Urinary bladder (tissue), 4 donors: ENCODE results near the gene CHL1. TPM values are rescaled to one million over a fixed set of nuclear protein-coding genes. Genes with fewer than 3 reads are reported as not detected.

ENCODE experiments used
- DNase-seq: peaks from one replicate; pipeline ENCODE4 v3.0.0-alpha.2; 2015; ENCODE audit errors: extremely low spot score
- H3K27ac ChIP-seq: one replicate; pipeline ENCODE4 v1.5.1; 2013; ENCODE audit warnings: low read depth, mild to moderate bottlenecking, moderate library complexity
- H3K36me3 ChIP-seq: one replicate; pipeline ENCODE4 v1.6.1; 2013; ENCODE audit warnings: mild to moderate bottlenecking, moderate library complexity; ENCODE audit not compliant: insufficient read depth
- H3K4me1 ChIP-seq: one replicate; pipeline ENCODE4 v1.6.1; 2013; ENCODE audit warnings: mild to moderate bottlenecking, moderate library complexity; ENCODE audit not compliant: insufficient read depth
- H3K4me3 ChIP-seq: one replicate; pipeline ENCODE4 v1.5.1; 2013; ENCODE audit warnings: low read depth, low read length
- WGBS: extraction: QIAGEN DNeasy Blood & Tissue Kit; methylation state at CpG from one replicate; pipeline ENCODE4 v1.1.7; 2013; 5-methylcytosine and 5-hydroxymethylcytosine counted together
- polyA plus RNA-seq: library from polyadenylated mRNA; stranded (reverse); fragments of 200-250 nt; gene quantifications from one replicate; pipeline ENCODE4 v1.2.3, GENCODE V29; 2013
- total RNA-seq: library from RNA; depleted of rRNA; stranded (reverse); fragments of >200 nt; gene quantifications from one replicate; pipeline ENCODE4 v1.2.3, GENCODE V29; 2014
- donor health status: healthy with polysubstance abuse.
- donor health status: healthy.

CHL1 gene
- total and polyA plus RNA-seq, 2 donors, result 10.7 to 47.3 TPM

DNA sequence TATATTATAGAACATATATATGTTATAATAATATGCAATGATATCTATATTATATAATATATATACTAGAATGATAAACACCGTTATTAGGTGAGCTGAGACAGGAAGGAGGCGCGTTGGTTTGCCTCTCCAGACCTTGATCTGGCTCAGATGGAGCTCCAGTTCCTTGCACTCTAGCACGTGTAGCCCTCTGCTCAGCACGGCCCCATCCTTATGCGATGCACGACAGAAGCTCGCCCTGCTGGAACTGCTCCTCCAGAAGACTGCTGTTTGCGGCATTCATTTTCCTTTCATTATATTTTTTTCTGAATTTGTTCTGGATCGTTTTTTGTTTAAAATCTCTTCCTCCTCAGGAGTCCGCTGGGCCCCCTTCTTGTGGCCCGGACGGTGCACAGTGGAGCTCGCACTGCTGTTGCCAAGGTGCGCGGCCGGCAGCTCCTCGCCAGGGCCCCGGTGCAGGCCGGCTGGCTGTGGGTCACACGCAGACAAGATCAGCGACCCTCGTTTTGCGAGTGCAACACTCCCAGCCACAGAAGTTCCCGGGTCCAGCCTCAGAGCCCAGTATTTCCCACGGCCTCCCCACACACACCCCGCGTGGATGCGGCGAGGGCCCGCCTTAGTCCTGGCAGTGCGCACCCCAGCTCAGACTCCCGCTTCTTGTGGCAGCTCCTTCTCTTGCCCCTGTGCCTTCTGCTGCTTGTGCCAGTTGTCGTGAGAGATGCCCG is 112.2 kb downstream of the CHL1 start:
- no peak overlapping the region for H3K27ac ChIP-seq
- H3K4me1 ChIP-seq, result no peaks in the 10 kb centered on the region
- 38% methylated on average over 35 of the region's 35 CpGs for WGBS
- H3K36me3 ChIP-seq, result no peaks in the 10 kb centered on the region
- DNase-seq, result no peak
- no peak overlapping the region for H3K4me3 ChIP-seq

DNA sequence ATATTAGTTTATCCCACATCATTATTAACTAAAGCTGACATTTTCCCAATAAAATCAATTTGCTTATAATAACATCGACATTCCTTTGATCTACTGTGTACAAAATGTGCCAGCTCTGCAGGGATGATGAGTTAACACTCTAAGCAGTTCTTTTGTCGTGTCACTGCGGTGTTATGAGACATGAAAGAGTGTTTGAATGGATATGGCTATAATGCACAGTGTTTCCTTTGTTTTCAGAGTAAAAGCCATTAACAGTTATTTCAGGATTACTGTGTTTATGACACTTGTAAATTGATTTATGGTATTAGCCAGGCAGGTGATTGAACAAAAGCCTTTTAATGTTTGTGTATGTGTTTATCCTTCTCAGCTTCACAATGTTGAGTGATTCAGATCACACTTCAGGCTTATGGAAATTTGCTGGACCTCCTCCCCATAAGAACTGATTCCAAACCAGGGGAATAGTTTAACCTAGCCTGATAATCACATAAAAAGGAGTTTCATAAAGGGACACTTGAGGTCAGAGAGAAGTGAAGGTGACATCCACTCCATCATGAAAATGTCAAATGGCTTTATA is 115.7 kb downstream of the CHL1 start:
- Histone ChIP-seq H3K27ac (no peak overlapping the region), H3K36me3 (no peaks in the 10 kb centered on the region), H3K4me1 (no peaks in the 10 kb centered on the region), H3K4me3 (no peak overlapping the region)
- no peak for DNase-seq
- 36% methylated on average over 3 of the region's 3 CpGs for WGBS

DNA sequence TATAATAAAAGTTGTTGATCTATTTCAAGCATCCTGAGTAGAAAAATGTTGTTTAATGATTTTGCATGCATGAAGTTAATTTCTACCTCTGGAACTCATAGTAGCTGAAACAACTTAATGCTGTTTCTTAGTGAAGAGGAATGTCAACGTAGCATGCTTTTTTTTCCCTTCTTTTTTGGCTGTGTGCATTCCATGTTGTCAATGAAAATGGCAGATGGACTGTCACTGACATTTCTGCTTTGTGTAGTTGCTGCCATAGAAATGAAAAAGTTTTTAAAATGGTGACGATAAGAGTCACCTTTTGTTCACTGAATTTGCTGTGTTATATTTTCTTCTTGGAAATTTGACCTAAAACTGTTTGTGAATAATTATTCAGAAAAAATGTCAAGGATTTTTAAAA is 116.3 kb downstream of the CHL1 start:
- WGBS, result 40% methylated on average over 2 of the region's 2 CpGs
- H3K4me3 ChIP-seq, result no peak overlapping the region
- H3K4me1 ChIP-seq, result no peaks in the 10 kb centered on the region
- no peaks in the 10 kb centered on the region for H3K36me3 ChIP-seq
- DNase-seq, result no peak
- H3K27ac ChIP-seq, result no peak overlapping the region

DNA sequence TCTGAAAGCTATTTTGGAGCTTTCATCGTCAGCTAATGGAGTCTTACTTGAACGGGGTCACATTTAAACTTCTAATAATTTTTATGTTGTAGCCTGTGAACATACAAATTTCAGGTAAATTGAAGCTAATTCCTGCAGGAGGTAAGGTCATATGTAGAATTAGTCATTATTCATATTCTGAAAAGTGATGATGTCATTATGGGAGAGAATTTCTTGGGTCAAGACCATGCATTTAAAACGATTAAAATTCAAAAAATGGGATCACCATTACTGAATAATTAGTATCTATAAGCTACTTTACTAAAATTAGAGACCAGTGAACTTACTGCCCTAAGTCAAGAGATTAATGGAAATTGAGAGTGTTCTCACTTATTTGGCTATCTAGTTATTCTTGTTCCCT is 120.4 kb downstream of the CHL1 start:
- WGBS, result 83% methylated on average over 3 of the region's 3 CpGs
- no peak for DNase-seq
- no peaks in the 10 kb centered on the region for H3K36me3 ChIP-seq
- no peaks in the 10 kb centered on the region for H3K4me1 ChIP-seq
- no peak overlapping the region for H3K4me3 ChIP-seq
- no peak overlapping the region for H3K27ac ChIP-seq

DNA sequence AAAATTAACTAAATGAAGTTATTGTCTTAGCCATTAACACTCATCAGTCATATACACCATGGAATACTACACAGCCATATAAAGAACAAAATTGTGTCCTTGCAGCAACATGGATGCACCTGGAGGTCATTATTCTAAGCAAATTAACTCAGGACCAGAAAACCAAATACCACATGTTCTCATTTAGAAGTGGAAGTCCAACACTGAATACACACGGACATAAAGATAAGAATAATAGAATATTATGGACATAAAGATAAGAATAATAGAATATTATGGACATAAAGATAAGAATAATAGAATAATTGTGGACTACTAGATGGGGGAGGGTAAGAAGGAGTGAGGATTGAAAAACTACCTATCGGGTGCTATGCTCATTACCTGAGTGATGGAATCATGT is 122.3 kb downstream of the CHL1 start:
- 69% methylated on average over 2 of the region's 2 CpGs for WGBS
- Histone ChIP-seq H3K4me3 (no peak overlapping the region), H3K27ac (no peak overlapping the region), H3K36me3 (no peaks in the 10 kb centered on the region), H3K4me1 (no peaks in the 10 kb centered on the region)
- DNase-seq, result no peak

DNA sequence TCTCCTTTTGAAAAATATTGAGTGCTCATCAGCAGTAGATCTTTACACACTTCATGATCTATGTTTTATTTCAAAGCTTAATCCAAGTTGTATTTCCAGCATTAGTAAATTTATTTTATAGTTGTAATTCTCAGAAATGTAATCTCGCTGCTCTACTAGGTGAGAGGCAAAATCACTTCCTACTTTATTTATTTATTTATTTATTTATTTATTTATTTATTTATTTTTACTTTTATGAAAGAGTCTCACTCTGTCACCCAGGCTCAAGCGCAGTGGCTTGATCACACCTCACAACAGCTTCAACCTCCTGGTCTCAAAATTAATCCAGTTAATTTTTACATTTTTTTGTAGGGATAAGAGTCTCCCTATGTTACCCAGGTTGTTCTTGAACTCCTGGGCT is 127.9 kb downstream of the CHL1 start:
- 93% methylated on average over 2 of the region's 2 CpGs for WGBS
- DNase-seq, result no peak
- no peaks in the 10 kb centered on the region for H3K4me1 ChIP-seq
- H3K36me3 ChIP-seq, result no peaks in the 10 kb centered on the region
- H3K27ac ChIP-seq, result no peak overlapping the region
- no peak overlapping the region for H3K4me3 ChIP-seq

DNA sequence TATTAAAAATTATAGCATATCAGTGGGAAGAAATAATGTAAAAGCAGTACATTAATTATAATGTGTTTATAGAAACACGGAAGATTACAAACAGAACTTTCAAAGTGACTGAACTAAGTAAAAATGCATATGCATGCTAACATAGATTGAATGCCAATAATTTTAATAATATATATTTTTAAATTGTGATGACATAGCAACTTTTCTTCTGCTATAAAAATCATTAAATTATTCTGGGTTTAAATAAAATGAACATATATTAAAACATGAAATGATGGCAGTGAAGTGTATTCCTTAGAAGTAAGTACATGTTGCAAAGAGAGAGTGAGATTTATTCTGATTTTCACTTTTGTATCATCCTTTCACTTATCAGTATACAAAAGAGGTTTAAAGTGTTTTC is 128.9 kb downstream of the CHL1 start:
- no peaks in the 10 kb centered on the region for H3K36me3 ChIP-seq
- no peak overlapping the region for H3K27ac ChIP-seq
- no peak for DNase-seq
- 79% methylated on average over 1 of the region's 1 CpG for WGBS
- no peak overlapping the region for H3K4me3 ChIP-seq
- no peaks in the 10 kb centered on the region for H3K4me1 ChIP-seq

DNA sequence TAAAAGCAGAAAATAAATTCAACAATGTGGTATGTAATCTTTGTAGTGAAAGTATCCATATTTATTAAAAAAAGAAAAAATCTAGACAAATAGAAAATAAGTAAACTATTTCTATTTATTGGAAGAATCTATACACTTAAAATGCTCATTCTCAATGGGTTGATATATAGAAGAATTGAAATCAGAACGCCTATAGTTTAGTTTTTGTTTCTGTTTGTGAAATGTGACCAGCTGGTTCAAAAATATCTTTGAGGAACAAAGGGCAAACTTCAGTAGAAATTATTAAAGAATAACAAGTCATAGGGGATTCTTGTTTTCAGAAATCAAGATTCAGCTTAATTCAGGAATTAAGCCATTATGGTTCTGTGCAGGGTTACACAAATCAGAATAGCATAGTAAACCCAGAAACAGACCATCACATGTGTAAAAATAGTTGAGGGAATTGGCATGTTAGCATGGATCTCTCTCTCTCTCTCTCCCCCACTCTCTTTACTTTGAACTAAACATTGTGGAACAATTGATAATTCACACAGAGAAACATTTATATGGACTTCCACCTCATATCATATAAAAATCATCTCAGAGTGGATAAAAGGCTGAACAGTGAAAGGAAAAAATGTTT is 134.0 kb downstream of the CHL1 start:
- WGBS, result 79% methylated on average over 1 of the region's 1 CpG

DNA sequence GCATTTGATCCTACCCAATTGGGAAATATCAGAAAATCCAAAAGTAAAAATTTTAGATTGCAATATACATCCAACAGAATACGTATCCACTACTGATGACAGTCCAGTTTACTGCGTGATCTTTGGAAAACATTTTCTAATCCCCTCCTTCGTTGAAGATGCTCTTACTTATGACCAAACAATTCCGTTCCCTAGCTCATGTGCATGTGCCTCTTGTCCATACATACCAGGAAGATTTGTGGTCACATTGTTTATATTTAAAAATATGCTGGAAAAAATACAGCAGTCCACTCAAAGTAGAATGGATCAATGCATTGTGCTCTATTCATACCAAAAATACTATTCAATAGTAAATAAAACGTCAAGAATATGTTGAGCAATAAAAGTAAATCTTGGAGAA is 135.3 kb downstream of the CHL1 start:
- 62% methylated on average over 5 of the region's 5 CpGs for WGBS
- DNase-seq, result no peak
- no peaks in the 10 kb centered on the region for H3K4me1 ChIP-seq
- H3K4me3 ChIP-seq, result no peak overlapping the region
- H3K36me3 ChIP-seq, result no peaks in the 10 kb centered on the region
- no peak overlapping the region for H3K27ac ChIP-seq

More for the DNA sequence above, 134.0 kb downstream of the CHL1 start:
- no peak for DNase-seq
- Histone ChIP-seq H3K4me3 (no peak overlapping the region), H3K36me3 (no peaks in the 10 kb centered on the region), H3K4me1 (no peaks in the 10 kb centered on the region), H3K27ac (no peak overlapping the region)

DNA sequence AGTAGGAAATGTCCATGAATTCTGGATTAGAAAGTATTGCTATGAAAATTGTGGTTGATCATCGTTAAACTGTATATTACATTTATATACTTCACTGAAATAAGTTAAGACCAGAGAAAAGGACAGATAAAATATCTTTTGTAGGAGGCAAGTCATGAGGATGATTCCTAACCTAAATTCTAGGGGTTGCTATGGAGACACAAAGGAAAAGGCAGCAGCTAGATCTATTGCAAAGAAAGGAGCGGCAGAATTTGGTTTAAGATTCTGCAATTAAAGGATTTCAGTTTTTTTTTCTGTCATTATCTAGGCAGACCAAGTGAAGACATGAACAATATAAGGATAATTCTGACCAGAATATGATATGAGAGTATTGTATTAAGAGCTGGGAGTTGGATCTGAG is 136.1 kb downstream of the CHL1 start:
- no peak for DNase-seq
- Histone ChIP-seq H3K4me1 (no peaks in the 10 kb centered on the region), H3K27ac (no peak overlapping the region), H3K36me3 (no peaks in the 10 kb centered on the region), H3K4me3 (no peak overlapping the region)
- 44% methylated on average over 2 of the region's 2 CpGs for WGBS

DNA sequence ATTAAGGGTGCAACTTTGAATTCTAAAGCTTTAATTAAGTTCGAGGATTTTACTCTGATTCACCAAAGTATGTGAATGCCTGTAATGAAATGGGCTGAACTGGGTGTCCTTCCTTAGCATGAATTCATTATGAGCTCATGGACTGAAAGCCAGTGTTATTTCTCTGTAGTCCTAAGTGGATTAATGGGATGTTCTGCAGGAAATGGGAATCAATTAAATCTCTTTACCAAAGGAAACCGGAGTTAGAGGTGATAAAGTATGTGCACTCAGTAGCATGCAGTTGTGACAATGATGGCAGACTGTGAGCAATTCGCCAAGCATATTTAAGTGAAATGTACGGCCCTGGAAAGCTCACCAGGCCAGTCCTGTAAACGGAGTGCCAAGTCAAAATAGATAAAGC is 138.7 kb downstream of the CHL1 start:
- Histone ChIP-seq H3K4me1 (no peaks in the 10 kb centered on the region), H3K27ac (no peak overlapping the region), H3K4me3 (no peak overlapping the region), H3K36me3 (no peaks in the 10 kb centered on the region)
- WGBS, result 56% methylated on average over 5 of the region's 5 CpGs
- DNase-seq, result no peak

DNA sequence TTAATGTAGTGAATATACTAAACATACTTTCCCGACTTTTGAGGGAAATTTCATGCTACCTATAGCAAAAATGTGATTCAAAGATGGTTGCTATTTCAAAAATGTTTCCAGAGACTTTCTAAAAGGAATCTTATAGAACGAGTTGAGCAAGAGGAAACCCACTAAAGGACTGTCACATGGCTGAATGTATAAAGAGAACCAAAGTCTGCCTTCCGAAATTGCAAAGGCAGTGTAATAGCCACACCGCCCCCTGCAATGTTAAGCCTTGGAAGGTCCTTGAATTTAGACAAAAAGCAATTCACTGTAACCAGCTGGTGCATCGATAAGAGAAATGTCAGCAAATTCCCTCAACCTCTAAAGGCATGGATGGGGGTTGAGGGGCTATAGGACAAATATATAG is 142.8 kb downstream of the CHL1 start:
- H3K27ac ChIP-seq, result no peak overlapping the region
- DNase-seq, result no peak
- H3K36me3 ChIP-seq, result no peaks in the 10 kb centered on the region
- no peak overlapping the region for H3K4me3 ChIP-seq
- H3K4me1 ChIP-seq, result no peaks in the 10 kb centered on the region
- WGBS, result 64% methylated on average over 5 of the region's 5 CpGs

DNA sequence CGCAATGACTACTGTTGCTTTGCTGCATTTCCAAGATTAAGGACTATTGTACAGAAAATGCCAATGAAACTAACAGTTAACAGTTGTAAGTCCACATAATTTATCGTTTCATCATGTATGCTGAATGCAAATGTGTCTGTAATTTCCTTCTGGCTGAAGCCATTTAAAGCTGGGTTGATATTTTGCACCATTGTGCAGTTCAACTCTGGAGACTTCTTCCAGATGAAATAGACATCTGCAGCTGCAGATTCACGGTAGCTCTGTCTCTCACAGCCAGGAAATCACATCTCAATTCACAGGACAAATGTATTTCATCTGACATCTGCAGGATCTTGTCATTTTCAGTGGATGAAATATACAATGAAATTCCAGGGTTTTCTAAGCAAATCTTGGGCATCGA is 145.4 kb downstream of the CHL1 start:
- Histone ChIP-seq H3K36me3 (no peaks in the 10 kb centered on the region), H3K4me1 (no peaks in the 10 kb centered on the region), H3K27ac (no peak overlapping the region), H3K4me3 (no peak overlapping the region)
- 70% methylated on average over 4 of the region's 4 CpGs for WGBS
- no peak for DNase-seq

DNA sequence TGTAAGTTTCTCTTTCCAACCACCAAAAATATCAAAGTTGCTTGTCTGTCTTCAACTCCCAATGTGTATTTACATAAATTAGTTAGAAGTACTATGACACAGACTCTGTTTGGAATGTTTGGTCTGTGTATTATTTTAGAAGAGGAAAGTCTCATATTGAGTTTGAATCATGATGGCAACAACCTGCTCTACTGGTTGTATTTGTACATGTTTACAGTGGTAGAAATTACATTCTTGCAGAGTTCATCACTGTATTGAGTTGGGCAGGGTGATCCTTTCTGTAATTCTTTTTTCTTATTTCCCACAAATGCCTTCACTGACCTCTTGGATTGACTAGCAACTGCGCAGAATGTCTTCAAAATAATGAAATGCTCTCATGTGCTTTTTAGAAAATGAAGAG is 149.6 kb downstream of the CHL1 start:
- no peak for DNase-seq
- Histone ChIP-seq H3K4me1 (no peaks in the 10 kb centered on the region), H3K4me3 (no peak overlapping the region), H3K36me3 (no peaks in the 10 kb centered on the region), H3K27ac (no peak overlapping the region)
- 91% methylated on average over 1 of the region's 1 CpG for WGBS
